GM12891 (cell line): Measurements from ENCODE around the gene GPC3.

Experiments used
- DNase-seq: peaks from one replicate; pipeline ENCODE4 v3.0.0; 2011; ENCODE audit warnings: low spot score; ENCODE audit not compliant: insufficient read length
- FAIRE-seq: peaks from 2 replicates; lab custom pipeline; 2011; peaks lifted over from hg19 to GRCh38; lab: Jason Lieb, UNC
- PAX5 ChIP-seq: IDR thresholded peaks from 2 replicates; pipeline ENCODE4 v1.6.1; 2011; ENCODE audit warnings: low read length, moderate library complexity, mild to moderate bottlenecking; ENCODE audit not compliant: insufficient read depth, severe bottlenecking
- POLR2A ChIP-seq: IDR thresholded peaks from 2 replicates; pipeline ENCODE4 v1.6.1; 2011; ENCODE audit warnings: low read depth, low read length, control low read depth
- POLR2AphosphoS5 ChIP-seq: IDR thresholded peaks from 2 replicates; pipeline ENCODE4 v1.6.1; 2011; ENCODE audit warnings: low read depth, low read length, control low read depth
- POU2F2 ChIP-seq: IDR thresholded peaks from 2 replicates; pipeline ENCODE4 v1.6.1; 2011; ENCODE audit warnings: low read depth, mild to moderate bottlenecking, control low read depth, low read length, moderate library complexity
- SPI1 ChIP-seq: IDR thresholded peaks from 2 replicates; pipeline ENCODE4 v1.6.1; 2011; ENCODE audit warnings: low read depth, low read length, control low read depth
- TAF1 ChIP-seq: IDR thresholded peaks from 2 replicates; pipeline ENCODE4 v1.6.1; 2011; ENCODE audit warnings: low read depth, low read length, control low read depth

GPC3 gene

GRCh38 chrX:133840415-133840814 lies 145.0 kb downstream of the GPC3 start:
- DNase-seq (no peak), FAIRE-seq (peak; percentile 72)
- TF ChIP-seq POLR2A = no peak
- TF ChIP-seq PAX5 = no peak
- TF ChIP-seq SPI1 = no peak
- TF ChIP-seq TAF1 = no peak
- TF ChIP-seq POU2F2 = no peak
- no peak for TF ChIP-seq POLR2AphosphoS5

GRCh38 chrX:133838761-133839676 lies 146.4 kb downstream of the GPC3 start:
- TF ChIP-seq PAX5 = no peak
- no peak for TF ChIP-seq POLR2AphosphoS5
- TF ChIP-seq POLR2A = no peak
- TF ChIP-seq POU2F2 = no peak
- TF ChIP-seq TAF1 = no peak
- TF ChIP-seq SPI1 = no peak
- no peak for DNase-seq
- peak; percentile 31 for FAIRE-seq

GRCh38 chrX:133837091-133837490 lies 148.3 kb downstream of the GPC3 start:
- no peak for FAIRE-seq
- TF ChIP-seq SPI1 = no peak
- TF ChIP-seq POU2F2 = no peak
- TF ChIP-seq TAF1 = no peak
- no peak for TF ChIP-seq POLR2AphosphoS5
- no peak for TF ChIP-seq PAX5
- no peak for TF ChIP-seq POLR2A
- no peak for DNase-seq

- DNase-seq (no peak), FAIRE-seq (no peak)
- TF ChIP-seq POU2F2 = no peak
- TF ChIP-seq POLR2AphosphoS5 = no peak
- TF ChIP-seq PAX5 = no peak
These were observed 148.8 kb downstream of the GPC3 start for GRCh38 chrX:133836561-133836960.

- FAIRE-seq (no peak), DNase-seq (no peak)
- TF ChIP-seq SPI1 (no peak), POU2F2 (no peak), TAF1 (no peak), PAX5 (no peak), POLR2A (no peak), POLR2AphosphoS5 (no peak)
These were observed 150.6 kb downstream of the GPC3 start for GRCh38 chrX:133834771-133835170.

GRCh38 chrX:133819546-133819945 lies 165.8 kb downstream of the GPC3 start:
- peak; percentile 9 for FAIRE-seq
- TF ChIP-seq SPI1 (no peak), PAX5 (no peak), POLR2A (no peak), POU2F2 (no peak)
- no peak for DNase-seq

- FAIRE-seq = no peak
- DNase-seq = no peak
- TF ChIP-seq POLR2AphosphoS5 (no peak), POU2F2 (no peak), SPI1 (no peak), TAF1 (no peak), POLR2A (no peak), PAX5 (no peak)
These were observed 167.4 kb downstream of the GPC3 start for GRCh38 chrX:133818019-133818418.

- TF ChIP-seq PAX5 = no peak
- TF ChIP-seq TAF1 = no peak
- no peak for TF ChIP-seq POLR2AphosphoS5
- TF ChIP-seq POU2F2 = no peak
- no peak for TF ChIP-seq POLR2A
- no peak for TF ChIP-seq SPI1
- no peak for FAIRE-seq
- DNase-seq = no peak
These were observed 169.9 kb downstream of the GPC3 start for GRCh38 chrX:133815496-133815895.

- DNase-seq = no peak
- no peak for FAIRE-seq
- TF ChIP-seq POU2F2 (no peak), POLR2A (no peak), POLR2AphosphoS5 (no peak), SPI1 (no peak), PAX5 (no peak)
These were observed 171.4 kb downstream of the GPC3 start for GRCh38 chrX:133813971-133814370.

- DNase-seq (no peak), FAIRE-seq (no peak)
- no peak for TF ChIP-seq POLR2AphosphoS5
- TF ChIP-seq POLR2A = no peak
- TF ChIP-seq PAX5 = no peak
- TF ChIP-seq POU2F2 = no peak
- no peak for TF ChIP-seq SPI1
- no peak for TF ChIP-seq TAF1
These were observed 173.0 kb downstream of the GPC3 start for GRCh38 chrX:133812402-133812801.
